Keratinocyte (primary cell): ENCODE measurements around the gene GLS. TPM values are rescaled to one million over a fixed set of nuclear protein-coding genes. Genes with fewer than 3 reads are reported as not detected.

ENCODE experiments used
- DNase-seq: peaks from one replicate; pipeline ENCODE4 v3.0.0-alpha.2; 2011; ENCODE audit warnings: low read depth, missing footprints, low spot score
- FAIRE-seq: peaks from 2 replicates; lab custom pipeline; 2011; peaks lifted over from hg19 to GRCh38; lab: Jason Lieb, UNC
- H2AFZ ChIP-seq: 2 replicates; pipeline ENCODE4 v1.6.0; 2012; ENCODE audit warnings: low read length, control low read depth, inconsistent platforms; ENCODE audit not compliant: control insufficient read depth
- H3K27ac ChIP-seq: 2 replicates; pipeline ENCODE4 v1.5.1; 2011; ENCODE audit warnings: low read length; ENCODE audit not compliant: control insufficient read depth, insufficient read depth
- H3K27me3 ChIP-seq: 3 replicates; pipeline ENCODE4 v1.6.0; 2011; ENCODE audit warnings: low read length; ENCODE audit not compliant: control insufficient read depth, insufficient read depth; ENCODE audit errors: extremely low read depth
- H3K36me3 ChIP-seq, 2 experiments: 2 replicates in 1 of 2; 3 replicates in 1 of 2; pipeline ENCODE4 v1.5.1; 2011; ENCODE audit warnings: low read length in 2 of 2, mild to moderate bottlenecking in 1 of 2; ENCODE audit not compliant: control insufficient read depth in 2 of 2, insufficient read depth in 2 of 2; ENCODE audit errors: extremely low read depth in 1 of 2
- H3K4me1 ChIP-seq: 3 replicates; pipeline ENCODE4 v1.5.1; 2011; ENCODE audit warnings: low read length; ENCODE audit not compliant: control insufficient read depth, insufficient read depth; ENCODE audit errors: extremely low read depth
- H3K4me2 ChIP-seq: 3 replicates; pipeline ENCODE4 v1.6.0; 2011; ENCODE audit warnings: low read depth, low read length; ENCODE audit not compliant: control insufficient read depth, insufficient read depth; ENCODE audit errors: extremely low read depth
- H3K4me3 ChIP-seq, 3 experiments: fragments of 200-600 bp in 1 of 3; sonication (generic) in 1 of 3; 2 replicates in 2 of 3; 3 replicates in 1 of 3; pipeline ENCODE4 v1.5.1; 2011 to 2016; ENCODE audit warnings: low read length in 3 of 3, mild to moderate bottlenecking in 3 of 3, control low read depth in 2 of 3, inconsistent platforms in 1 of 3, low read depth in 1 of 3, mixed read lengths in 1 of 3, mixed run types in 1 of 3, moderate library complexity in 1 of 3; ENCODE audit not compliant: control insufficient read depth in 2 of 3, insufficient read depth in 2 of 3; ENCODE audit errors: extremely low read depth in 1 of 3
- H3K79me2 ChIP-seq: 2 replicates; pipeline ENCODE4 v1.6.0; 2012; ENCODE audit warnings: low read length; ENCODE audit not compliant: control insufficient read depth, insufficient read depth
- H3K9ac ChIP-seq: 3 replicates; pipeline ENCODE4 v1.6.0; 2011; ENCODE audit warnings: low read length; ENCODE audit not compliant: control insufficient read depth, insufficient read depth; ENCODE audit errors: extremely low read depth
- H3K9me1 ChIP-seq: 3 replicates; pipeline ENCODE4 v1.6.0; 2011; ENCODE audit warnings: low read length; ENCODE audit not compliant: control insufficient read depth, insufficient read depth; ENCODE audit errors: extremely low read depth
- H3K9me3 ChIP-seq: 2 replicates; pipeline ENCODE4 v1.5.1; 2012; ENCODE audit warnings: low read depth, low read length; ENCODE audit not compliant: control insufficient read depth
- H4K20me1 ChIP-seq: 3 replicates; pipeline ENCODE4 v1.6.0; 2011; ENCODE audit warnings: low read length; ENCODE audit not compliant: control insufficient read depth, insufficient read depth; ENCODE audit errors: extremely low read depth
- EZH2 ChIP-seq: IDR thresholded peaks from one replicate; pipeline ENCODE4 v1.6.1; 2012; ENCODE audit warnings: inconsistent platforms, mild to moderate bottlenecking, low read length, moderate library complexity
- dilution Hi-C: fragments of 300-500 bp; cut with MboI; formaldehyde crosslinking; loops from one replicate; pipeline ENCODE4 v1.7.0; 2020; ENCODE audit warnings: low sequenced_read_pairs; ENCODE audit not compliant: extremely low pct_ligation_motif_present
- polyA plus RNA-seq, 5 experiments: library from polyadenylated mRNA; depleted of rRNA in 3 of 5; stranded (reverse) in 3 of 5; stranded (forward) in 1 of 5; unstranded in 1 of 5; fragments of >200 nt; gene quantifications; 1 replicate in 1 of 5; 2 replicates in 3 of 5; 3 replicates in 1 of 5; pipeline versions ENCODE4 v1.2.1 to v1.2.3, GENCODE V29; 2011 to 2012; ENCODE audit warnings: missing spikeins in 2 of 5, low read depth in 1 of 5, low replicate concordance in 1 of 5
- TF ChIP-seq, protein P1 (sequence below), 3 experiments: IDR thresholded peaks in 1 of 3; conservative IDR thresholded peaks in 1 of 3; optimal IDR thresholded peaks in 1 of 3; 2 replicates in 2 of 3; 3 replicates in 1 of 3; pipeline versions ENCODE3 to v1.5.1; 2011; ENCODE audit warnings: low read length in 3 of 3, mild to moderate bottlenecking in 3 of 3, moderate library complexity in 2 of 3, control low read depth in 1 of 3, inconsistent platforms in 1 of 3; ENCODE audit not compliant: insufficient read depth in 2 of 3; ENCODE audit errors: extremely low read depth in 1 of 3

GLS gene
- polyA plus RNA-seq, 1 donor (not counting 4 experiments of a cell fraction or from before 2014, with no cell fraction given): 130 TPM

DNA sequence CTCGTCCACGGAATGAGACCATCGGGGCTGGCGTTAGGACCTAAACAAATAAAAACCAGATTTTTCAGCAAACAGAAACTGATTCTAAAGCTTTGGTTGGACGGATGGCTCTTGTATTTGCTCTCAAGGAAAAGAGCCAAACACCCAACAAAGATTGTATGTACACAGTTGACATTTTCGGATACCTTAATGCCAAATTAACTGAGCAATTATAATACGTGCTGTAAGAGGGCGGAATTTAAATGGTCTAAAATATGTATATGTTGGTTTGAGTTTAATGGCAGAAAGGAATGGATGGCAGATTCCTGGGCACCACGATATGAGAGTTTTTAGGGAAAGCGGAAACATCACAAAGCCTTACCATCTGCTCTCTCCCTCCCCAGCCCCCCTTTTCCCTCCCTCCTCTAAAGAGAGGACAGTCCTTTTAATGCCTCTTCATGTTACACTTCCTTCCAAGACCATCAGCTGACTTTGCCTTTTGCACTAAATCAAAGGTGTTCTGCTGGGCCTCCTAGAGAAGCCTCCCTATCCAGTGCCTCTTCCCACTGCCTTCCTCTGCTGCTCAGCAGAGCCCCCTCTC lies 100.1 kb downstream of the GLS start:
- no peak for FAIRE-seq
- dilution Hi-C loops: no loop called here
- Histone ChIP-seq H3K27me3 (no peaks in the 10 kb centered on the region), H3K4me2 (no peak overlapping the region), H2AFZ (no peak overlapping the region), H4K20me1 (no peaks in the 10 kb centered on the region), H3K9me3 (no peaks in the 10 kb centered on the region), H3K79me2 (no peaks in the 10 kb centered on the region), H3K27ac (no peak overlapping the region), H3K4me3 (no peak overlapping the region), H3K9me1 (no peaks in the 10 kb centered on the region), H3K9ac (no peak overlapping the region), H3K4me1 (peaks cover 25% of the 10 kb centered on the region), H3K36me3 (peaks cover 47 to 67% of the 10 kb centered on the region in 2 experiments)
- TF ChIP-seq, protein P1, sequence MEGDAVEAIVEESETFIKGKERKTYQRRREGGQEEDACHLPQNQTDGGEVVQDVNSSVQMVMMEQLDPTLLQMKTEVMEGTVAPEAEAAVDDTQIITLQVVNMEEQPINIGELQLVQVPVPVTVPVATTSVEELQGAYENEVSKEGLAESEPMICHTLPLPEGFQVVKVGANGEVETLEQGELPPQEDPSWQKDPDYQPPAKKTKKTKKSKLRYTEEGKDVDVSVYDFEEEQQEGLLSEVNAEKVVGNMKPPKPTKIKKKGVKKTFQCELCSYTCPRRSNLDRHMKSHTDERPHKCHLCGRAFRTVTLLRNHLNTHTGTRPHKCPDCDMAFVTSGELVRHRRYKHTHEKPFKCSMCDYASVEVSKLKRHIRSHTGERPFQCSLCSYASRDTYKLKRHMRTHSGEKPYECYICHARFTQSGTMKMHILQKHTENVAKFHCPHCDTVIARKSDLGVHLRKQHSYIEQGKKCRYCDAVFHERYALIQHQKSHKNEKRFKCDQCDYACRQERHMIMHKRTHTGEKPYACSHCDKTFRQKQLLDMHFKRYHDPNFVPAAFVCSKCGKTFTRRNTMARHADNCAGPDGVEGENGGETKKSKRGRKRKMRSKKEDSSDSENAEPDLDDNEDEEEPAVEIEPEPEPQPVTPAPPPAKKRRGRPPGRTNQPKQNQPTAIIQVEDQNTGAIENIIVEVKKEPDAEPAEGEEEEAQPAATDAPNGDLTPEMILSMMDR (optimal IDR thresholded peaks at IDR 0.05 in 1 of 3, IDR thresholded peaks at IDR 0.05 in 1 of 3, conservative IDR thresholded peaks at IDR 0.05 in 1 of 3; ENCODE audit: extremely low read depth in 1 of 3, insufficient read depth in 2 of 3, low read length in 3 of 3): no peak
- no peak for TF ChIP-seq EZH2
- DNase-seq: no peak

DNA sequence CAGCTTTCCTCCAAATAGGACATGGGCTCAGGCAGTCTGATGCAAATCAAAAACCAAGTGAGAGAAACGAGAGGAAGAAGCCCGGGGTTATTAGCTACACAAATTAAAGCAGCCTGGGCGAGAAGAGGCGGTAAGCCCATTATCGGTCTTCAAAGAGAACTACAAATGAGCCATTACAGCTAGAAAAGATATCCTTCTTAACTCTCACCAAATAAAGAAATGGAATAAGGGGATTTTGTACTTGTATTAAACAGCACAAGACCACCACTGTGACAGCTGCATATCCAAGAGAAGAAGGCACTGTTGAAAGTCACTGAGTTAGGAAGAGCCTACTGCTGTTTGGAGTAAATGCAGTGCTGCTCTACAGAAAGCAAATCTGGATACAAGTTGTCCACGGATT lies 100.7 kb downstream of the GLS start:
- no peak for DNase-seq
- no peaks in the 10 kb centered on the region for H3K79me2 ChIP-seq
- dilution Hi-C loops: no loop called here
- no peak for FAIRE-seq
- no peaks in the 10 kb centered on the region for H3K9me3 ChIP-seq
- H2AFZ ChIP-seq: no peak overlapping the region
- no peak overlapping the region for H3K9ac ChIP-seq
- no peak overlapping the region for H3K4me3 ChIP-seq
- peaks cover 25% of the 10 kb centered on the region for H3K4me1 ChIP-seq
- H3K27me3 ChIP-seq: no peaks in the 10 kb centered on the region
- TF ChIP-seq EZH2: no peak
- TF ChIP-seq, protein P1 (optimal IDR thresholded peaks at IDR 0.05 in 1 of 3, IDR thresholded peaks at IDR 0.05 in 1 of 3, conservative IDR thresholded peaks at IDR 0.05 in 1 of 3; ENCODE audit: extremely low read depth in 1 of 3, insufficient read depth in 2 of 3, low read length in 3 of 3): no peak
- H3K9me1 ChIP-seq: no peaks in the 10 kb centered on the region
- H3K36me3 ChIP-seq: peaks cover 43 to 66% of the 10 kb centered on the region in 2 experiments
- H3K4me2 ChIP-seq: no peak overlapping the region
- no peaks in the 10 kb centered on the region for H4K20me1 ChIP-seq
- no peak overlapping the region for H3K27ac ChIP-seq
